SK-N-SH (cell line): ENCODE data around the gene GPD1. TPM values are rescaled to one million over a fixed set of nuclear protein-coding genes. Genes with fewer than 3 reads are reported as not detected.

Experiments
- CTCF ChIA-PET: fragments of 300-600, 350-600 bp; formaldehyde crosslinking; extraction: SDS; loops from one replicate; lab custom pipeline; 2021; lab: Yijun Ruan, JAX
- POLR2A ChIA-PET: fragments of 350-600 bp; sonication (Branson Sonifier 250); formaldehyde crosslinking; extraction: SDS; loops from one replicate; lab custom pipeline; 2020; ENCODE audit warnings: antibody characterized with exemption, inconsistent platforms; lab: Yijun Ruan, JAX
- DNase-seq: peaks from one replicate; pipeline ENCODE4 v3.0.0; 2012
- H2AFZ ChIP-seq: fragments of 200-600 bp; sonication (generic); 2 replicates; pipeline ENCODE4 v1.8.1; 2016; ENCODE audit warnings: antibody characterized with exemption, mild to moderate bottlenecking, low read depth
- H3F3A ChIP-seq: fragments of 200-600 bp; sonication (generic); replicated peaks from 2 replicates; pipeline ENCODE3; 2016; ENCODE audit warnings: antibody characterized with exemption, mild to moderate bottlenecking; ENCODE audit not compliant: insufficient read depth
- H3K27ac ChIP-seq, 2 experiments: fragments of 200-500 bp in 1 of 2; fragments of 200-600 bp in 1 of 2; sonication (Bioruptor generic) in 1 of 2; sonication (generic), shearing (Covaris generic) in 1 of 2; 2 replicates each; pipeline versions ENCODE4 v1.5.1 to v1.6.1; 2014 to 2016; ENCODE audit warnings: low read depth in 2 of 2, inconsistent platforms in 1 of 2, low read length in 1 of 2, mild to moderate bottlenecking in 1 of 2, mixed read lengths in 1 of 2
- H3K27me3 ChIP-seq: fragments of 200-600 bp; sonication (generic), shearing (Covaris generic); 2 replicates; pipeline ENCODE4 v1.6.1; 2016; ENCODE audit warnings: mixed run types; ENCODE audit not compliant: insufficient read depth
- H3K36me3 ChIP-seq, 2 experiments: fragments of 200-500 bp in 1 of 2; fragments of 200-600 bp in 1 of 2; sonication (Bioruptor generic) in 1 of 2; sonication (generic) in 1 of 2; replicated peaks in 1 of 2; 2 replicates each; pipeline versions ENCODE3 to v1.5.1; 2014 to 2016; ENCODE audit warnings: low read length in 1 of 2, mild to moderate bottlenecking in 1 of 2; ENCODE audit not compliant: insufficient read depth in 2 of 2, control insufficient read depth in 1 of 2
- H3K4me1 ChIP-seq, 2 experiments: fragments of 200-500 bp in 1 of 2; fragments of 200-600 bp in 1 of 2; sonication (Bioruptor generic) in 1 of 2; sonication (generic), shearing (Covaris generic) in 1 of 2; 2 replicates each; pipeline versions ENCODE4 v1.5.1 to v1.6.1; 2014 to 2016; ENCODE audit warnings: low read depth in 1 of 2, low read length in 1 of 2, mixed run types in 1 of 2; ENCODE audit not compliant: insufficient read depth in 2 of 2, control insufficient read depth in 1 of 2
- H3K4me2 ChIP-seq: fragments of 200-600 bp; sonication (generic), shearing (Covaris generic); 2 replicates; pipeline ENCODE4 v1.6.1; 2017; ENCODE audit warnings: mixed run types
- H3K4me3 ChIP-seq, 2 experiments: fragments of 200-500 bp in 1 of 2; fragments of 200-600 bp in 1 of 2; sonication (Bioruptor generic) in 1 of 2; sonication (generic), shearing (Covaris generic) in 1 of 2; 2 replicates each; pipeline versions ENCODE4 v1.5.1 to v1.8.1; 2014 to 2016; ENCODE audit warnings: low read depth in 2 of 2, inconsistent platforms in 1 of 2, low read length in 1 of 2, mild to moderate bottlenecking in 1 of 2, mixed read lengths in 1 of 2, moderate library complexity in 1 of 2
- H3K79me2 ChIP-seq: fragments of 200-600 bp; sonication (generic); 2 replicates; pipeline ENCODE4 v1.8.1; 2017; ENCODE audit warnings: mild to moderate bottlenecking; ENCODE audit not compliant: insufficient read depth
- H3K9ac ChIP-seq: fragments of 200-600 bp; sonication (generic); 2 replicates; pipeline ENCODE4 v1.6.1; 2017; ENCODE audit warnings: mixed run types
- H3K9me2 ChIP-seq: fragments of 200-600 bp; sonication (generic); 2 replicates; pipeline ENCODE4 v1.6.1; 2017; ENCODE audit warnings: mixed run types
- H3K9me3 ChIP-seq: fragments of 200-600 bp; sonication (generic); 2 replicates; pipeline ENCODE4 v1.6.1; 2017; ENCODE audit warnings: mixed run types, mild to moderate bottlenecking, moderate library complexity
- H4K20me1 ChIP-seq: fragments of 200-600 bp; sonication (generic); 2 replicates; pipeline ENCODE4 v1.6.1; 2017; ENCODE audit warnings: mild to moderate bottlenecking, mixed run types; ENCODE audit not compliant: insufficient read depth
- CHD2 ChIP-seq: fragments of 150-350 bp; IDR thresholded peaks from 2 replicates; pipeline ENCODE4 v1.6.1; 2018; ENCODE audit warnings: low read length; ENCODE audit not compliant: partially characterized antibody
- ELF1 ChIP-seq: IDR thresholded peaks from 2 replicates; pipeline ENCODE4 v1.4.0; 2012
- EZH2phosphoT487 ChIP-seq: fragments of 200-600 bp; sonication (generic); IDR thresholded peaks from 2 replicates; pipeline ENCODE4 v1.6.1; 2017; ENCODE audit warnings: low read depth, mixed run types, mild to moderate bottlenecking, antibody characterized with exemption, moderate library complexity, borderline replicate concordance
- FOSL2 ChIP-seq: IDR thresholded peaks from 2 replicates; pipeline ENCODE4 v1.4.0; 2012; ENCODE audit warnings: low read depth, mild to moderate bottlenecking, moderate library complexity, borderline replicate concordance
- GATA2 ChIP-seq: sonication (generic); formaldehyde crosslinking; IDR thresholded peaks from 2 replicates; pipeline ENCODE4 v1.5.0; 2020; ENCODE audit warnings: mild to moderate bottlenecking, missing genetic modification reagents
- JUND ChIP-seq: IDR thresholded peaks from 2 replicates; pipeline ENCODE4 v1.4.0; 2012
- MEF2A ChIP-seq: IDR thresholded peaks from 2 replicates; pipeline ENCODE4 v1.4.0; 2012; ENCODE audit warnings: low read depth, borderline replicate concordance
- NFIC ChIP-seq: IDR thresholded peaks from 2 replicates; pipeline ENCODE4 v1.4.0; 2012; ENCODE audit warnings: borderline replicate concordance
- POLR2AphosphoS5 ChIP-seq: IDR thresholded peaks from 2 replicates; pipeline ENCODE4 v1.6.1; 2012; ENCODE audit warnings: low read depth, low read length
- RAD21 ChIP-seq: IDR thresholded peaks from 2 replicates; pipeline ENCODE4 v1.6.1; 2012; ENCODE audit warnings: mild to moderate bottlenecking, low read length
- RCOR1 ChIP-seq: fragments of 150-350 bp; IDR thresholded peaks from 2 replicates; pipeline ENCODE4 v1.6.1; 2017; ENCODE audit warnings: antibody characterized with exemption, low read length
- RXRA ChIP-seq: IDR thresholded peaks from 2 replicates; pipeline ENCODE4 v1.4.0; 2012; ENCODE audit warnings: low read depth, mild to moderate bottlenecking, borderline replicate concordance
- SIN3A ChIP-seq: IDR thresholded peaks from 2 replicates; pipeline ENCODE4 v1.6.1; 2012; ENCODE audit warnings: low read depth, mild to moderate bottlenecking, low read length, moderate library complexity, borderline replicate concordance
- TCF12 ChIP-seq: IDR thresholded peaks from 2 replicates; pipeline ENCODE4 v1.4.0; 2012
- WGBS: methylation state at CpG from one replicate; pipeline ENCODE4 v1.1.6; 2017; ENCODE audit warnings: low lambda C conversion rate; 5-methylcytosine and 5-hydroxymethylcytosine counted together
- polyA plus RNA-seq, 3 experiments: library from polyadenylated mRNA; depleted of rRNA; stranded (reverse); fragments of >200 nt; gene quantifications; 2 replicates each; pipeline ENCODE4 v1.2.3, GENCODE V29; 2012
- TF ChIP-seq, protein P1 (sequence below): fragments of 150-350 bp; IDR thresholded peaks from 2 replicates; pipeline ENCODE4 v1.6.1; 2016; ENCODE audit warnings: mild to moderate bottlenecking, low read depth, low read length
- TF ChIP-seq, protein P2 (sequence below): fragments of 200-600 bp; sonication (generic); IDR thresholded peaks from 2 replicates; pipeline ENCODE4 v1.6.1; 2017; ENCODE audit warnings: antibody characterized with exemption, mild to moderate bottlenecking, moderate library complexity
- TF ChIP-seq, protein P3 (sequence below): IDR thresholded peaks from 2 replicates; pipeline ENCODE4 v1.4.0; 2012; ENCODE audit warnings: low read depth, borderline replicate concordance
- TF ChIP-seq, protein P4 (sequence below): fragments of 150-350 bp; IDR thresholded peaks from 2 replicates; pipeline ENCODE4 v1.6.1; 2017; ENCODE audit warnings: antibody characterized with exemption, low read length, low read depth, borderline replicate concordance
- TF ChIP-seq, protein P5 (sequence below): IDR thresholded peaks from 2 replicates; pipeline ENCODE4; 2012
- TF ChIP-seq, protein P6 (sequence below): IDR thresholded peaks from 2 replicates; pipeline ENCODE4 v1.4.0; 2012; ENCODE audit warnings: low read depth, borderline replicate concordance

GPD1 gene
- polyA plus RNA-seq, 1 of the 3 experiments (the other 2 are of a cell fraction): 0.07 TPM

DNA sequence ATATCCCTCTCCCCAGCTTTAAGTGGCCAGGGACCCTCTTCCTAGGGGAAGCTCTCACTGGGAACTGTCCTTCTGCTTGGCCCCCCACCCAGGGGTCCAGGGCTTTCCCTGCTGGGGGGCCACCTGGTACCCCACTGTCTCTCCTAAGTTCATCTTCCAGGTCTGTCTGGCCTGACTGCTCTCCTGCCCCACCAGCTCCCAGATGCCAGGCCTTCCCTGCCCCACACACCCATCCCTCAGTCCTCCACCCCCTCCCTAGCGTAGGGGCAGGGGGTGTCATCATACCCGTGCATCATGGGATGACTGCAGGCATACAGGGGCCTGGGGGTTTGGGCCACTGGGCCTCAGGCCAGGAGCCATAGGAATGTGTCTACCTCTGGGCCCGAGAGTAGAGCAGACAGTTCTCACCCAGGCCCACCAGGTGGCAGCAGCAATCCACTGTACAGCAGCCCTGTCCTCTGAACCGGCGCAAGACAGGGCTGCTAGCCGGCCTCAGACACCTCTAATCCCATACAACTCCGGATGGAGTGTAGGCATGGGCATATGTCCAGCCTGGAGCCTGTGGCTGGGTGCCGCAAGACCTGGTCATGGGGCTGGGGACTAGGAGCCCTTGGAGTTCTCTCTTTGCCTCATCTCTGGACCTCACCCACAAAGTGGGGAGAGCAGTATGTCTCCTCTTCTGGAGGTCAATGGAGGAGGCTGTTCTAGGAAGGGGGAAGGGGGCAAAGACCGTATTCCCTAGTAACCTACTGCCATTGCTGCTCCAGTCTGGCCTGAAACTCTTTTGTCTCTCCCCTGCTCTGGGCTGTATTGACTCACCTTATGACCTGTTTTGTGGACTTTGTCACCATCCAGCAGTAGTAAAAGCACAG, 28.6 kb upstream of the GPD1 start (continued):
- TF ChIP-seq, protein P1, sequence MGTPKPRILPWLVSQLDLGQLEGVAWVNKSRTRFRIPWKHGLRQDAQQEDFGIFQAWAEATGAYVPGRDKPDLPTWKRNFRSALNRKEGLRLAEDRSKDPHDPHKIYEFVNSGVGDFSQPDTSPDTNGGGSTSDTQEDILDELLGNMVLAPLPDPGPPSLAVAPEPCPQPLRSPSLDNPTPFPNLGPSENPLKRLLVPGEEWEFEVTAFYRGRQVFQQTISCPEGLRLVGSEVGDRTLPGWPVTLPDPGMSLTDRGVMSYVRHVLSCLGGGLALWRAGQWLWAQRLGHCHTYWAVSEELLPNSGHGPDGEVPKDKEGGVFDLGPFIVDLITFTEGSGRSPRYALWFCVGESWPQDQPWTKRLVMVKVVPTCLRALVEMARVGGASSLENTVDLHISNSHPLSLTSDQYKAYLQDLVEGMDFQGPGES: no peak
- TF ChIP-seq NFIC: no peak
- TF ChIP-seq TCF12: no peak
- TF ChIP-seq, protein P2, sequence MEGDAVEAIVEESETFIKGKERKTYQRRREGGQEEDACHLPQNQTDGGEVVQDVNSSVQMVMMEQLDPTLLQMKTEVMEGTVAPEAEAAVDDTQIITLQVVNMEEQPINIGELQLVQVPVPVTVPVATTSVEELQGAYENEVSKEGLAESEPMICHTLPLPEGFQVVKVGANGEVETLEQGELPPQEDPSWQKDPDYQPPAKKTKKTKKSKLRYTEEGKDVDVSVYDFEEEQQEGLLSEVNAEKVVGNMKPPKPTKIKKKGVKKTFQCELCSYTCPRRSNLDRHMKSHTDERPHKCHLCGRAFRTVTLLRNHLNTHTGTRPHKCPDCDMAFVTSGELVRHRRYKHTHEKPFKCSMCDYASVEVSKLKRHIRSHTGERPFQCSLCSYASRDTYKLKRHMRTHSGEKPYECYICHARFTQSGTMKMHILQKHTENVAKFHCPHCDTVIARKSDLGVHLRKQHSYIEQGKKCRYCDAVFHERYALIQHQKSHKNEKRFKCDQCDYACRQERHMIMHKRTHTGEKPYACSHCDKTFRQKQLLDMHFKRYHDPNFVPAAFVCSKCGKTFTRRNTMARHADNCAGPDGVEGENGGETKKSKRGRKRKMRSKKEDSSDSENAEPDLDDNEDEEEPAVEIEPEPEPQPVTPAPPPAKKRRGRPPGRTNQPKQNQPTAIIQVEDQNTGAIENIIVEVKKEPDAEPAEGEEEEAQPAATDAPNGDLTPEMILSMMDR: peak; percentile 86
- TF ChIP-seq SIN3A: no peak; the same call in 1 of the 2 replicates
- TF ChIP-seq MEF2A: no peak
- TF ChIP-seq RCOR1: no peak
- TF ChIP-seq, protein P3, sequence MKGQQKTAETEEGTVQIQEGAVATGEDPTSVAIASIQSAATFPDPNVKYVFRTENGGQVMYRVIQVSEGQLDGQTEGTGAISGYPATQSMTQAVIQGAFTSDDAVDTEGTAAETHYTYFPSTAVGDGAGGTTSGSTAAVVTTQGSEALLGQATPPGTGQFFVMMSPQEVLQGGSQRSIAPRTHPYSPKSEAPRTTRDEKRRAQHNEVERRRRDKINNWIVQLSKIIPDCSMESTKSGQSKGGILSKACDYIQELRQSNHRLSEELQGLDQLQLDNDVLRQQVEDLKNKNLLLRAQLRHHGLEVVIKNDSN: no peak

DNA sequence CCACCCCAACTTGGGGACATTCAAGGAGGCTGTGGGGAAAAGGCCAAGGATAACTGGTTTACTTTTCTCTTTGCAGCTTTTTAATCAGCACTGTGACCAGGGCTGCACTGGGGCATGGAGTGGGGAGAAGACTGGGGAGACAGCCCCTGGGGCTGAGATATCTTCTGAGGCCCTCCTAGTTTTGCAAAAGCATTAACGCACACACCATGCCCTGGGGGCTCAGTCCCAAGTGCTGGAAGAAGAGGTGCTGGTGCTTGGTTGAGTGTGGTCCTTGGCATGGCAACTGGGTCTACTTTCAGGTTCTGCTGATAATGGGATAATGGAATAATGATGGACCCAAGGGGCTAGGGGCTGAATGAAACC, 28.0 kb upstream of the GPD1 start:
- no peaks in the 10 kb centered on the region for H3F3A ChIP-seq
- no peak overlapping the region for H3K4me3 ChIP-seq
- no peaks in the 10 kb centered on the region for H3K9me2 ChIP-seq
- ChIA-PET CTCF (interaction anchor here (1.1 to 37.6 kb wide), 10 partner anchors 9 to 1088 kb away, joined by 3 to 1401 read pairs (median 9); partner anchors contain the start of genes AQP5, AQP6, COX14 and SMARCD1), POLR2A (no interaction called here)
- no peaks in the 10 kb centered on the region for H3K9me3 ChIP-seq
- no peaks in the 10 kb centered on the region for H3K36me3 ChIP-seq
- no peaks in the 10 kb centered on the region for H4K20me1 ChIP-seq
- H3K9ac ChIP-seq: no peak overlapping the region
- H3K27ac ChIP-seq: no peak overlapping the region
- no peak for DNase-seq
- peaks cover 0 to 7% of the 10 kb centered on the region in 2 experiments; a peak in 1 of 4 replicates for H3K4me1 ChIP-seq
- H2AFZ ChIP-seq: no peak overlapping the region
- no peaks in the 10 kb centered on the region for H3K79me2 ChIP-seq
- H3K4me2 ChIP-seq: no peak overlapping the region
- H3K27me3 ChIP-seq: no peaks in the 10 kb centered on the region
- 100% methylated on average over 1 of the region's 1 CpG for WGBS
- TF ChIP-seq POLR2AphosphoS5 (no peak), RXRA (no peak), SIN3A (no peak), JUND (no peak), ELF1 (no peak), FOSL2 (no peak), CHD2 (no peak), TCF12 (no peak), RAD21 (no peak), GATA2 (CRISPR knock-in tag) (no peak), EZH2phosphoT487 (no peak), RCOR1 (no peak)
- TF ChIP-seq, protein P1: no peak
- TF ChIP-seq, protein P4, sequence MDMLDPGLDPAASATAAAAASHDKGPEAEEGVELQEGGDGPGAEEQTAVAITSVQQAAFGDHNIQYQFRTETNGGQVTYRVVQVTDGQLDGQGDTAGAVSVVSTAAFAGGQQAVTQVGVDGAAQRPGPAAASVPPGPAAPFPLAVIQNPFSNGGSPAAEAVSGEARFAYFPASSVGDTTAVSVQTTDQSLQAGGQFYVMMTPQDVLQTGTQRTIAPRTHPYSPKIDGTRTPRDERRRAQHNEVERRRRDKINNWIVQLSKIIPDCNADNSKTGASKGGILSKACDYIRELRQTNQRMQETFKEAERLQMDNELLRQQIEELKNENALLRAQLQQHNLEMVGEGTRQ: no peak
- TF ChIP-seq, protein P5, sequence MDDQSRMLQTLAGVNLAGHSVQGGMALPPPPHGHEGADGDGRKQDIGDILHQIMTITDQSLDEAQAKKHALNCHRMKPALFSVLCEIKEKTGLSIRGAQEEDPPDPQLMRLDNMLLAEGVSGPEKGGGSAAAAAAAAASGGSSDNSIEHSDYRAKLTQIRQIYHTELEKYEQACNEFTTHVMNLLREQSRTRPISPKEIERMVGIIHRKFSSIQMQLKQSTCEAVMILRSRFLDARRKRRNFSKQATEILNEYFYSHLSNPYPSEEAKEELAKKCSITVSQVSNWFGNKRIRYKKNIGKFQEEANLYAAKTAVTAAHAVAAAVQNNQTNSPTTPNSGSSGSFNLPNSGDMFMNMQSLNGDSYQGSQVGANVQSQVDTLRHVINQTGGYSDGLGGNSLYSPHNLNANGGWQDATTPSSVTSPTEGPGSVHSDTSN: no peak
- TF ChIP-seq, protein P6, sequence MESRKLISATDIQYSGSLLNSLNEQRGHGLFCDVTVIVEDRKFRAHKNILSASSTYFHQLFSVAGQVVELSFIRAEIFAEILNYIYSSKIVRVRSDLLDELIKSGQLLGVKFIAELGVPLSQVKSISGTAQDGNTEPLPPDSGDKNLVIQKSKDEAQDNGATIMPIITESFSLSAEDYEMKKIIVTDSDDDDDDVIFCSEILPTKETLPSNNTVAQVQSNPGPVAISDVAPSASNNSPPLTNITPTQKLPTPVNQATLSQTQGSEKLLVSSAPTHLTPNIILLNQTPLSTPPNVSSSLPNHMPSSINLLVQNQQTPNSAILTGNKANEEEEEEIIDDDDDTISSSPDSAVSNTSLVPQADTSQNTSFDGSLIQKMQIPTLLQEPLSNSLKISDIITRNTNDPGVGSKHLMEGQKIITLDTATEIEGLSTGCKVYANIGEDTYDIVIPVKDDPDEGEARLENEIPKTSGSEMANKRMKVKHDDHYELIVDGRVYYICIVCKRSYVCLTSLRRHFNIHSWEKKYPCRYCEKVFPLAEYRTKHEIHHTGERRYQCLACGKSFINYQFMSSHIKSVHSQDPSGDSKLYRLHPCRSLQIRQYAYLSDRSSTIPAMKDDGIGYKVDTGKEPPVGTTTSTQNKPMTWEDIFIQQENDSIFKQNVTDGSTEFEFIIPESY: no peak
